ENCODE data around the gene HID1. TPM values are rescaled to one million over a fixed set of nuclear protein-coding genes. Genes with fewer than 3 reads are reported as not detected.
A peak's percentile ranks its signal among the peaks of the same experiment; 100 is the strongest.

Gene HID1
- total RNA-seq, 1 experiment from 2014 or later: 12.7 TPM

DNA sequence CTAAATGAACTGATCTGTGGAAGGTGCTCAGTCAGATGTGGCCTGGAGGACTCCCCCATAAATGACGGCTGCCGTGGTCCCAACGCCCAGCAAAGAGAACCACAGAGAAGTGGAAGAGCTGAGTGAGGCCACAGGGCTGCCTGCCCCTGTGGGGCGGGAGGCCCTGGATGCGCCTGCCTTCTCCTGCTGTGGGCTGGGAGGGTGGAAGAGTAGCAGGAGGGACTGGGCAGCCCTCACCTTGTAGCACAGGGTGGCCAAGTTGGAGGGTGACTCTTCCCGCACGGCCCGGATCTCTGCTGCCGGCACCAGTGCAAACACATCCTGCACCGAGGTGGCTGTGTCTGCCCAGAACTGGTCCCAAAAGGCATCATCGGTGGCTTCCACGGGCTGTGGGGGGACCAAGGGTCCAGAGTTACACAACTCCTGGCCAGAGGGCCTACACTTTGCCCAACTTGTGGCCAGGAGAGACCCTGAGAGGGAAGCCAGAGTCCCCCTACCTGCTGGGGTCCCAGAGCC lies 8.3 kb downstream of the HID1 start:
- Histone ChIP-seq H3K79me2 (ENCODE audit: insufficient read depth, low read length) (no peaks in the 10 kb centered on the region), H3K23ac (ENCODE audit: insufficient read length, low read depth, low read length) (no peak overlapping the region)

More for the DNA sequence above, 8.3 kb downstream of the HID1 start:
- H3K79me1 ChIP-seq (ENCODE audit: insufficient read depth, low read depth, low read length, poor library complexity, severe bottlenecking): no peaks in the 10 kb centered on the region
- Mint-ChIP-seq H3K9me3 (peaks cover 0 to 2% of the 10 kb centered on the region in 2 experiments; a peak in 1 of 5 replicates), H3K4me3 (no peak overlapping the region), H3K4me1 (peaks cover 13 to 19% of the 10 kb centered on the region in 2 experiments), H3K27ac (no peak overlapping the region; a peak in 1 of 7 replicates), H3K36me3 (ENCODE audit: insufficient read depth in 1 of 3, low read depth in 3 of 3) (peaks cover 0 to 2% (median 0%) of the 10 kb centered on the region in 3 experiments; a peak in 1 of 7 replicates), H3K27me3 (ENCODE audit: low read depth) (peaks cover 24% of the 10 kb centered on the region)
- H2AK5ac ChIP-seq (ENCODE audit: insufficient read length, low read length): no peak overlapping the region
- H2BK120ac ChIP-seq (ENCODE audit: low read depth, low read length, poor library complexity, severe bottlenecking): no peak overlapping the region
- TF ChIP-seq, protein P1, sequence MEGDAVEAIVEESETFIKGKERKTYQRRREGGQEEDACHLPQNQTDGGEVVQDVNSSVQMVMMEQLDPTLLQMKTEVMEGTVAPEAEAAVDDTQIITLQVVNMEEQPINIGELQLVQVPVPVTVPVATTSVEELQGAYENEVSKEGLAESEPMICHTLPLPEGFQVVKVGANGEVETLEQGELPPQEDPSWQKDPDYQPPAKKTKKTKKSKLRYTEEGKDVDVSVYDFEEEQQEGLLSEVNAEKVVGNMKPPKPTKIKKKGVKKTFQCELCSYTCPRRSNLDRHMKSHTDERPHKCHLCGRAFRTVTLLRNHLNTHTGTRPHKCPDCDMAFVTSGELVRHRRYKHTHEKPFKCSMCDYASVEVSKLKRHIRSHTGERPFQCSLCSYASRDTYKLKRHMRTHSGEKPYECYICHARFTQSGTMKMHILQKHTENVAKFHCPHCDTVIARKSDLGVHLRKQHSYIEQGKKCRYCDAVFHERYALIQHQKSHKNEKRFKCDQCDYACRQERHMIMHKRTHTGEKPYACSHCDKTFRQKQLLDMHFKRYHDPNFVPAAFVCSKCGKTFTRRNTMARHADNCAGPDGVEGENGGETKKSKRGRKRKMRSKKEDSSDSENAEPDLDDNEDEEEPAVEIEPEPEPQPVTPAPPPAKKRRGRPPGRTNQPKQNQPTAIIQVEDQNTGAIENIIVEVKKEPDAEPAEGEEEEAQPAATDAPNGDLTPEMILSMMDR (conservative IDR thresholded peaks at IDR 0.05): no peak
- no peak overlapping the region for H2BK15ac ChIP-seq (ENCODE audit: low read depth, low read length)
- H4K91ac ChIP-seq (ENCODE audit: insufficient read length, low read depth, low read length): no peak overlapping the region
- no peak overlapping the region for H3K18ac ChIP-seq (ENCODE audit: insufficient read length, low read depth, low read length)
- H3K9ac ChIP-seq (ENCODE audit: extremely low read depth, insufficient read length, low read length): no peak overlapping the region
- no peak overlapping the region for H3K4ac ChIP-seq (ENCODE audit: low read depth, low read length)
- H3K4me2 ChIP-seq (ENCODE audit: insufficient read depth, insufficient read length, low read length): no peak overlapping the region
- no peak overlapping the region for H3T11ph ChIP-seq (ENCODE audit: low read length)
- WGBS (ENCODE audit: extremely low coverage, insufficient read length, low lambda C conversion rate): no CpG with 5 or more reads among the region's 12 CpGs
- no peaks in the 10 kb centered on the region for H3K23me2 ChIP-seq (ENCODE audit: insufficient read length, low read depth, low read length, poor library complexity, severe bottlenecking)
- no peak overlapping the region for H2BK5ac ChIP-seq (ENCODE audit: insufficient read length, low read length)
- H4K8ac ChIP-seq (replicated peaks; ENCODE audit: insufficient read length, low read depth, low read length): no peak overlapping the region
- H3K56ac ChIP-seq (ENCODE audit: insufficient read length, low read depth, low read length): no peak overlapping the region
- no peak overlapping the region for H4K5ac ChIP-seq (ENCODE audit: insufficient read length, low read depth, low read length)
- no peak overlapping the region for H2BK12ac ChIP-seq (ENCODE audit: insufficient read length, low read depth, low read length)
- no peak overlapping the region for H3K27ac ChIP-seq (ENCODE audit: insufficient read length, low read depth, low read length)
- no peaks in the 10 kb centered on the region for H3K27me3 ChIP-seq (ENCODE audit: insufficient read depth, low read length)
- H4K20me1 ChIP-seq (ENCODE audit: control insufficient read depth, insufficient read depth, insufficient read length): peaks cover 3% of the 10 kb centered on the region
- H3K4me1 ChIP-seq (ENCODE audit: insufficient read depth, low read length): no peaks in the 10 kb centered on the region; the same call in 1 of the 2 replicates
- peak; percentile 22 for DNase-seq
- H3K9me3 ChIP-seq (ENCODE audit: control insufficient read depth, low read depth, low read length): no peaks in the 10 kb centered on the region
- H2AFZ ChIP-seq (ENCODE audit: low read length): no peak overlapping the region
- no peak overlapping the region for H2BK20ac ChIP-seq (ENCODE audit: low read depth, low read length, poor library complexity, severe bottlenecking)
- H3K14ac ChIP-seq (ENCODE audit: insufficient read depth, low read length): no peak overlapping the region

Data from H9 (cell line).